HepG2 (cell line): ENCODE data around the gene KDELR3. TPM values are rescaled to one million over a fixed set of nuclear protein-coding genes. Genes with fewer than 3 reads are reported as not detected.
A peak's percentile ranks its signal among the peaks of the same experiment; 100 is the strongest.

ENCODE experiments used
- AHDC1 ChIP-seq: sonication (generic); formaldehyde crosslinking; IDR thresholded peaks from 2 replicates; pipeline ENCODE4 v1.5.1; 2020; ENCODE audit warnings: mild to moderate bottlenecking, missing genetic modification reagents, borderline replicate concordance
- ARID4A ChIP-seq: sonication (generic); formaldehyde crosslinking; IDR thresholded peaks from 2 replicates; pipeline ENCODE4 v1.5.0; 2020; ENCODE audit warnings: mild to moderate bottlenecking, missing genetic modification reagents, borderline replicate concordance
- HHEX ChIP-seq: IDR thresholded peaks from 2 replicates; pipeline ENCODE4 v1.6.1; 2016; ENCODE audit warnings: control low read depth
- NR2F6 ChIP-seq, 2 experiments: IDR thresholded peaks; 2 replicates each; pipeline ENCODE4 v1.6.1; 2016; ENCODE audit warnings: antibody characterized with exemption in 1 of 2, mild to moderate bottlenecking in 1 of 2
- RERE ChIP-seq: IDR thresholded peaks from 2 replicates; pipeline ENCODE4 v1.6.1; 2016; ENCODE audit warnings: low read depth, missing genetic modification reagents, missing compliant biosample characterization
- ZFP41 ChIP-seq: sonication (generic); formaldehyde crosslinking; IDR thresholded peaks from 2 replicates; pipeline ENCODE4 v1.4.0; 2020; ENCODE audit warnings: mild to moderate bottlenecking, missing genetic modification reagents, borderline replicate concordance
- ZNF639 ChIP-seq: conservative IDR thresholded peaks from 2 replicates; pipeline ENCODE4 v1.6.1; 2018; ENCODE audit warnings: missing genetic modification reagents
- polyA plus RNA-seq, 8 experiments: library from polyadenylated mRNA; depleted of rRNA in 3 of 8; stranded (reverse) in 7 of 8; unstranded in 1 of 8; fragments of >200 nt; fragmentation: Illumina TruSeq in 4 of 8; extraction: Trizol in 4 of 8; gene quantifications; 2 replicates each; pipeline versions ENCODE4 v1.2.1 to v1.2.3, GENCODE V29; 2011 to 2016; ENCODE audit warnings: low read depth in 4 of 8, missing spikeins in 1 of 8, mixed read lengths in 1 of 8; ENCODE audit not compliant: insufficient read depth in 1 of 8
- total RNA-seq, 5 experiments: library from RNA; depleted of rRNA; stranded (reverse); fragments of >200 nt; fragmentation: Illumina TruSeq; extraction: Trizol; gene quantifications; 2 replicates each; pipeline ENCODE4 v1.2.3, GENCODE V29; 2016; ENCODE audit warnings: low read depth in 1 of 5

The KDELR3 gene
- total and polyA plus RNA-seq, 2 of the 13 experiments (the other 11 are each of a cell fraction or from before 2014, with no cell fraction given), result 24.2 to 65.7 TPM

GRCh38 chr22:38461414-38462081, 6.3 kb upstream of the KDELR3 start (continued):
- TF ChIP-seq AHDC1 (CRISPR knock-in tag) (no peak), NR2F6 (IDR thresholded peaks at IDR 0.05) (no peak), NR2F6 (CRISPR knock-in tag; IDR thresholded peaks at IDR 0.05) (peak; percentile 41), ZFP41 (no peak), ZNF639 (no peak), ARID4A (CRISPR knock-in tag) (peak; percentile 85), RERE (no peak), HHEX (CRISPR knock-in tag) (no peak)
